ENCODE results near the gene NTNG2.
"Not testable (repeated sequence)": the region's sequence is repeated elsewhere in the genome, so short reads cannot be mapped to it uniquely, and the experiment has no call there.

The NTNG2 gene

GRCh38 chr9:132161743-132162184 lies at the start of gene NTNG2:
Gene NTNG2, plus strand, starts transcription at chr9:132162058. Its CDS starts 4,774 bp downstream, at chr9:132166832.
- no peak for DNase-seq

GRCh38 chr9:132114102-132114707 lies 47.7 kb upstream of the NTNG2 start:
- peak; percentile 83 for DNase-seq

GRCh38 chr9:132116583-132116982 lies 45.3 kb upstream of the NTNG2 start:
- DNase-seq: no peak

- DNase-seq: no peak
Measured at GRCh38 chr9:132117694-132118093, 44.2 kb upstream of the NTNG2 start.

GRCh38 chr9:132121021-132121420 lies 40.8 kb upstream of the NTNG2 start:
- no peak for DNase-seq

- no peak for DNase-seq
Measured at GRCh38 chr9:132124800-132125199, 37.1 kb upstream of the NTNG2 start.

- no peak for DNase-seq
Measured at GRCh38 chr9:132125361-132125760, 36.5 kb upstream of the NTNG2 start.

GRCh38 chr9:132125944-132126679 lies 35.7 kb upstream of the NTNG2 start:
- no peak for DNase-seq

- no peak for DNase-seq
Measured at GRCh38 chr9:132126680-132127236, 35.1 kb upstream of the NTNG2 start.

- DNase-seq: no peak
Measured at GRCh38 chr9:132127888-132128534, 33.8 kb upstream of the NTNG2 start.

- no peak for DNase-seq
Measured at GRCh38 chr9:132129535-132129934, 32.3 kb upstream of the NTNG2 start.

- not testable (repeated sequence) for DNase-seq
Measured at GRCh38 chr9:132134085-132134484, 27.8 kb upstream of the NTNG2 start.

- DNase-seq: no peak
Measured at GRCh38 chr9:132135456-132135855, 26.4 kb upstream of the NTNG2 start.

GRCh38 chr9:132136151-132136780 lies 25.6 kb upstream of the NTNG2 start:
- no peak for DNase-seq

GRCh38 chr9:132141344-132141947 lies 20.4 kb upstream of the NTNG2 start:
- no peak for DNase-seq

- no peak for DNase-seq
Measured at GRCh38 chr9:132141948-132142594, 19.8 kb upstream of the NTNG2 start.

- no peak for DNase-seq
Measured at GRCh38 chr9:132142924-132143323, 18.9 kb upstream of the NTNG2 start.

- no peak for DNase-seq
Measured at GRCh38 chr9:132143359-132143758, 18.5 kb upstream of the NTNG2 start.

GRCh38 chr9:132144708-132145365 lies 17.0 kb upstream of the NTNG2 start:
- DNase-seq: no peak

GRCh38 chr9:132146039-132146438 lies 15.8 kb upstream of the NTNG2 start:
- DNase-seq: no peak

- DNase-seq: no peak
Measured at GRCh38 chr9:132146575-132146974, 15.3 kb upstream of the NTNG2 start.

- no peak for DNase-seq
Measured at GRCh38 chr9:132147331-132147730, 14.5 kb upstream of the NTNG2 start.

Data from activated CD8-positive, alpha-beta memory T cell treated with anti-CD3 and anti-CD28 coated beads, Interleukin-2, amount 50 U/mL, for 48 hours (primary cell).